HG03196 (cell line): ENCODE results near the gene SLC66A2.

Experiments used
- ATAC-seq: cut with Tn5 transposase; IDR thresholded peaks from one replicate; pipeline ENCODE4 v1.9.1; 2021; ENCODE audit not compliant: unreplicated experiment

SLC66A2 gene

GRCh38 chr18:79952456-79952995 lies 1.1 kb upstream of the SLC66A2 start:
- no peak for ATAC-seq

- ATAC-seq, result peak; percentile 16
Observed at GRCh38 chr18:79950515-79951341, 725 bp downstream of the SLC66A2 start.

GRCh38 chr18:79949697-79950487 lies 1.6 kb downstream of the SLC66A2 start:
- no peak for ATAC-seq

- ATAC-seq, result no peak
Observed at GRCh38 chr18:79948719-79949411, 2.6 kb downstream of the SLC66A2 start.

GRCh38 chr18:79947881-79948610 lies 3.4 kb downstream of the SLC66A2 start:
- ATAC-seq, result no peak

GRCh38 chr18:79947054-79947755 lies 4.2 kb downstream of the SLC66A2 start:
- ATAC-seq, result no peak

GRCh38 chr18:79945118-79946042 lies 6.1 kb downstream of the SLC66A2 start:
- ATAC-seq, result no peak

- no peak for ATAC-seq
Observed at GRCh38 chr18:79944746-79945117, 6.7 kb downstream of the SLC66A2 start.

GRCh38 chr18:79944126-79944731 lies 7.2 kb downstream of the SLC66A2 start:
- ATAC-seq, result no peak

GRCh38 chr18:79943608-79944125 lies 7.8 kb downstream of the SLC66A2 start:
- ATAC-seq, result no peak

GRCh38 chr18:79942786-79943607 lies 8.5 kb downstream of the SLC66A2 start:
- no peak for ATAC-seq

- no peak for ATAC-seq
Observed at GRCh38 chr18:79942211-79942610, 9.2 kb downstream of the SLC66A2 start.

- no peak for ATAC-seq
Observed at GRCh38 chr18:79941473-79942119, 9.9 kb downstream of the SLC66A2 start.

- ATAC-seq, result no peak
Observed at GRCh38 chr18:79940814-79941472, 10.5 kb downstream of the SLC66A2 start.

GRCh38 chr18:79940126-79940813 lies 11.2 kb downstream of the SLC66A2 start:
- no peak for ATAC-seq

GRCh38 chr18:79939096-79939495 lies 12.4 kb downstream of the SLC66A2 start:
- no peak for ATAC-seq
